D721Med (cell line): Measurements from ENCODE around the gene TIPRL.

Experiments used
- DNase-seq: peaks from one replicate; pipeline ENCODE4 v3.0.0; 2011; ENCODE audit warnings: low spot score; ENCODE audit not compliant: insufficient read length
- FAIRE-seq: peaks from 2 replicates; lab custom pipeline; 2011; peaks lifted over from hg19 to GRCh38; lab: Jason Lieb, UNC
- TF ChIP-seq, protein P1 (sequence below): IDR thresholded peaks from 2 replicates; pipeline ENCODE4 v1.5.1; 2012; ENCODE audit warnings: mild to moderate bottlenecking, control low read depth; ENCODE audit not compliant: insufficient read depth; ENCODE audit errors: missing control alignments

Gene TIPRL

DNA sequence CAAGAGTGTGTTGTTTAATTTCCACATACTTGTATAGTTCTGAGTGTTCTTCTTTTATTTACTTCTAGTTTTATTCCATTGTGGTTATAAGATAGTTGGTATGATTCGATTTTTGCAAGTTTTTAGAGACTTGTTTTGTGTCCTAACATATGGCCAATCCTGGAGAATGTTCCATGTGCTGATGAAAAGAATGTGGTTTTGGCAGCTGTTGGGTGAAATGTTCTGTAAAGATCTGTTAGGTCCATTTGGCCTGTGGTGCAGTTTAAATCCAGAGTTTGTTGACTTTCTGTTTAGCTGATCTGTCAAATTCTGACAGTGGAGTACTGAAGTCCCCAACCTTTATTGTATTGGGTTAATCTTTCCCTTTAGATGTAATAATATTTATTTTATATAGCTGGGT, 19.5 kb upstream of the TIPRL start:
- no peak for FAIRE-seq
- no peak for DNase-seq
- TF ChIP-seq, protein P1, sequence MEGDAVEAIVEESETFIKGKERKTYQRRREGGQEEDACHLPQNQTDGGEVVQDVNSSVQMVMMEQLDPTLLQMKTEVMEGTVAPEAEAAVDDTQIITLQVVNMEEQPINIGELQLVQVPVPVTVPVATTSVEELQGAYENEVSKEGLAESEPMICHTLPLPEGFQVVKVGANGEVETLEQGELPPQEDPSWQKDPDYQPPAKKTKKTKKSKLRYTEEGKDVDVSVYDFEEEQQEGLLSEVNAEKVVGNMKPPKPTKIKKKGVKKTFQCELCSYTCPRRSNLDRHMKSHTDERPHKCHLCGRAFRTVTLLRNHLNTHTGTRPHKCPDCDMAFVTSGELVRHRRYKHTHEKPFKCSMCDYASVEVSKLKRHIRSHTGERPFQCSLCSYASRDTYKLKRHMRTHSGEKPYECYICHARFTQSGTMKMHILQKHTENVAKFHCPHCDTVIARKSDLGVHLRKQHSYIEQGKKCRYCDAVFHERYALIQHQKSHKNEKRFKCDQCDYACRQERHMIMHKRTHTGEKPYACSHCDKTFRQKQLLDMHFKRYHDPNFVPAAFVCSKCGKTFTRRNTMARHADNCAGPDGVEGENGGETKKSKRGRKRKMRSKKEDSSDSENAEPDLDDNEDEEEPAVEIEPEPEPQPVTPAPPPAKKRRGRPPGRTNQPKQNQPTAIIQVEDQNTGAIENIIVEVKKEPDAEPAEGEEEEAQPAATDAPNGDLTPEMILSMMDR: no peak

DNA sequence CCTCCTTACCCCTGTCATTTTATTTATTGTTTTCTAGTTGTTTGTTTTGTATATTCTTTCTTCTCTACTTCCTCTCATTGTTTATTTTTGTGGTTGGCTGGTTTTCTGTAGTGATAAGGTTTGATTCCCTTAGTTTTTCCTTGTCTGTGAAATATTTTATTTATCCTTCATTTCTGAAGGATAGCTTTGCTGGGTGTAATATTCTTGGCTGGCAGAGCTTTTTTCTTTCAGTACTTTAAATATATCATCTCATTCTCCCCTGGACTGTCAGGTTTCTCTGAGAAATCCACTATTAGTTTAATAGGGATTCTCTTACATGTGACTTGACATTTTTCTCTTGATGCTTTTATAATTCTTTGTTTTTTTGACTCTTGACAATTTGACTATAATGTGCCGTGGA, 18.8 kb upstream of the TIPRL start:
- TF ChIP-seq, protein P1: no peak
- FAIRE-seq: no peak

GRCh38 chr1:168161459-168161858, 17.3 kb upstream of the TIPRL start:
- TF ChIP-seq, protein P1: no peak
- DNase-seq (no peak), FAIRE-seq (no peak)

More for the DNA sequence above, 18.8 kb upstream of the TIPRL start:
- DNase-seq: no peak

DNA sequence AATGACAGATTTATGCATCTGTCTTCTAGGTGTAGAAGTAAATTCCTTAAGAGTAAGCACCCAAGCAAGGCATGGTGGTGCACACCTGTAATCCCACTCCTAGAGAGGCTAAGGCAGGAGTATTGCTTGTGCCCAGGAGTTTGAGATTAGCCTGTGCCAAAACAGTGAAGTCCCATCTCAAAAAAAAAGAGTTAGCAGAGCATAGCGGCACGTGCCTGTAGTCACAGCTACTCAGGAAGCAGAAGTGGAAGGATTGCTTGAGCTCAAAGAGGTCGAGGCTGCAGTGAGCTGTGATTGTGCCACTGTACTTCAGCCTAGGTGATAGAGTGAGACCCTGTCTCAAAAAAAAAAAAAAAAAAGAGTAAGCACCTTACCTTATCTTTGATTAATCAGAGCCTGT, 15.1 kb upstream of the TIPRL start:
- TF ChIP-seq, protein P1: no peak
- FAIRE-seq (no peak), DNase-seq (no peak)

DNA sequence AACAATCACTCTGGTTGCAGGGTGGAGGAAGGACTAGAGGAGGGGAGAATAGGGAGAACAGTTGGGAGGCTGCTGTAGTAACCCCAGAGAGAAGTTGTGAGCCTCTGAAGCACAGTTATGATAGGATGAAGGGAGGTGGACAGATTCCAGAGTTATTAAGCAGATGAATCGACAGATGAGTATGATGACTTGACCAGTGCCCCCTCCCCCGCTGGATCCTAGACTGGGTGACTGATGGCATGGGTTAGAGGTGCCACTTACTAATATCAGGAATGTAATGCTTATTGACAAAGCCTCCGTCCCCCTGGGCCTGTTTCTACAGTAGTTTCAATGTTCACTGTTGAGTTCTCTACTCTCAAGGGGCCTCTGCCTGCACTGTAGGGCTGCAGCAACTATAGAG, 14.0 kb upstream of the TIPRL start:
- DNase-seq (no peak), FAIRE-seq (no peak)
- TF ChIP-seq, protein P1: no peak

DNA sequence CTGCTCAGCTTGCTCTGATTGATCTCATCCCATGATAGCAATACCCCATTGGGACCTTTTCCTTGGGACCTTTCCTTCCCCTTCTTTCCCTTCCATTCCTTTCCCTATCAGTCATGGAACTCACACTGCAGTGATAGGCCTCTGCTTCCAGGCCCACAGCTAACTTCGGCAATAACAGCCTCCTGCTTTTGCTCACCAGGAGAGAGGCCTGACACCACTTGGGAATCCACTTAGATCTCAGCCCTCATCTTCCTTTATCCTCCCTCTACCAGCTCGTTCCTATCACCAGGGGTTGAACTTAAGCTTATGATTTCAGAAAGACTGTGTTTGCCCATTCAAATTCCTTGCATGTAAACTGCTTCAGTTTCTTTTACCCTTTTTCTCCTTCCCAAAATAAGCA, 11.0 kb upstream of the TIPRL start:
- no peak for FAIRE-seq
- no peak for DNase-seq
- TF ChIP-seq, protein P1: no peak

DNA sequence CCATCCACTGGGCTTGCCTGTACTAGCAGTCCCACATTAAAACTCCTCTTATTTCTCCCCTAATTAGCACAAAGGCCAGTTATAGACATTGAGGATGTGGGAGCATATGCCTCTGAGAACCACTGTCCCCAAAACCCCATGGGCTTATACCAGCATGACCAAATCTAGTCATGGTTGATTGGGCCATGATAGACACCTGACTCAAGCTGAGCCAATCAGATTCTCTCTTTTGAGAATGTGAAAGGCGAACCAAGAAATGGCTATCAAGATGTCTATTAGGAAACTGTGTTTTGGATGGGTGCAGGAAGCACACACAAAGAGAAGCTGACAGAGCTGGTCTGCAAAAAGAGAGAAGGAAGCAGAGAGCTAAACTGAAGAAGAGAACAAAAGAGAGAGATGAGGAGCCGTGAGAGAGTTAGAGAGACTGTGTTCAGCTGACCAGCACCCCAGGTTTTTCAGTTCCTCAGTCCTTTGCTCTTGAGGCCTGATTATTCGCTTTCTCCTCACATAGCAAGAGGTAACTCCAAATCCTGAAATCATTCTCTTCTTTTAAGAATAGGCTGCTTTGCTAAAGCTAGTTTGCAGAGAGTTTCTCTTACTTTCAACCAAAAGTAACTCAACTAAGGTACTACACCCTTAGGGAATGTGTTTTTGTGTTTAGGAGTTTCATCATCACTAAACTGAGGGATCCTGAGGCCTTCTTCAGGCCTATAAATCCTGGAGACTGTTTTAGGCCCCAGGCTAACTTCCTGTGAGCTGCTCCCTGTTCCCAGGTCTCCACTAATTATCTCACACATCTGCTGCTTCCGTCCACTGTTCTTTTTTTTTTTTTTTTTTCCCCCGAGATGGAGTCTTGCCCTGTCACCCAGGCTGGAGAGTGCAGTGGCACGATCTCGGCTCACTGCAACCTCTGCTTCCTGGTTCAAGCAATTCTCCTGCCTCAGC, 7.9 kb upstream of the TIPRL start:
- DNase-seq (no peak), FAIRE-seq (no peak)
- TF ChIP-seq, protein P1: no peak
